K562 (cell line): ENCODE measurements around the gene CTU1.

Experiments used
- KAT7 ChIP-seq: sonication (generic); formaldehyde crosslinking; IDR thresholded peaks from 2 replicates; pipeline ENCODE4 v1.8.0; 2022; ENCODE audit warnings: missing genetic modification reagents, mild to moderate bottlenecking, borderline replicate concordance
- KDM4B ChIP-seq, 2 experiments: fragments of 450-650 bp in 1 of 2; sonication (generic) in 1 of 2; IDR thresholded peaks; 2 replicates each; pipeline ENCODE4 v1.6.1; 2016 to 2017; ENCODE audit warnings: borderline replicate concordance in 2 of 2, antibody characterized with exemption in 1 of 2, low read depth in 1 of 2, mild to moderate bottlenecking in 1 of 2
- POLR2AphosphoS5 ChIP-seq: IDR thresholded peaks from 2 replicates; pipeline ENCODE4 v1.6.1; 2011; ENCODE audit warnings: mild to moderate bottlenecking, low read depth, low read length, moderate library complexity; ENCODE audit not compliant: control insufficient read depth, insufficient read depth
- ZNF184 ChIP-seq: sonication (generic); formaldehyde crosslinking; IDR thresholded peaks from 2 replicates; pipeline ENCODE4 v1.5.0; 2020; ENCODE audit warnings: missing genetic modification reagents
- TF ChIP-seq, protein P1 (sequence below), 3 experiments: IDR thresholded peaks in 2 of 3; conservative IDR thresholded peaks in 1 of 3; 2 replicates each; pipeline ENCODE4 v1.5.1; 2011 to 2012; ENCODE audit warnings: low read length in 3 of 3, mild to moderate bottlenecking in 3 of 3, control low read depth in 2 of 3, improper control_type of control experiment in 1 of 3, inconsistent platforms in 1 of 3, low read depth in 1 of 3, mixed read lengths in 1 of 3, moderate library complexity in 1 of 3; ENCODE audit not compliant: insufficient read depth in 2 of 3

GRCh38 chr19:51066393-51067186 lies 41.6 kb downstream of the CTU1 start:
- no peak for TF ChIP-seq KAT7
- TF ChIP-seq KDM4B (IDR thresholded peaks at IDR 0.05; ENCODE audit: borderline replicate concordance in 2 of 2, low read depth in 1 of 2) = no peak
- no peak for TF ChIP-seq POLR2AphosphoS5
- TF ChIP-seq, protein P1, sequence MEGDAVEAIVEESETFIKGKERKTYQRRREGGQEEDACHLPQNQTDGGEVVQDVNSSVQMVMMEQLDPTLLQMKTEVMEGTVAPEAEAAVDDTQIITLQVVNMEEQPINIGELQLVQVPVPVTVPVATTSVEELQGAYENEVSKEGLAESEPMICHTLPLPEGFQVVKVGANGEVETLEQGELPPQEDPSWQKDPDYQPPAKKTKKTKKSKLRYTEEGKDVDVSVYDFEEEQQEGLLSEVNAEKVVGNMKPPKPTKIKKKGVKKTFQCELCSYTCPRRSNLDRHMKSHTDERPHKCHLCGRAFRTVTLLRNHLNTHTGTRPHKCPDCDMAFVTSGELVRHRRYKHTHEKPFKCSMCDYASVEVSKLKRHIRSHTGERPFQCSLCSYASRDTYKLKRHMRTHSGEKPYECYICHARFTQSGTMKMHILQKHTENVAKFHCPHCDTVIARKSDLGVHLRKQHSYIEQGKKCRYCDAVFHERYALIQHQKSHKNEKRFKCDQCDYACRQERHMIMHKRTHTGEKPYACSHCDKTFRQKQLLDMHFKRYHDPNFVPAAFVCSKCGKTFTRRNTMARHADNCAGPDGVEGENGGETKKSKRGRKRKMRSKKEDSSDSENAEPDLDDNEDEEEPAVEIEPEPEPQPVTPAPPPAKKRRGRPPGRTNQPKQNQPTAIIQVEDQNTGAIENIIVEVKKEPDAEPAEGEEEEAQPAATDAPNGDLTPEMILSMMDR (IDR thresholded peaks at IDR 0.05 in 2 of 3, conservative IDR thresholded peaks at IDR 0.05 in 1 of 3; ENCODE audit: insufficient read depth in 2 of 3, low read depth in 1 of 3, low read length in 3 of 3) = no peak
- TF ChIP-seq ZNF184 (CRISPR knock-in tag) = no peak
